Cardiac muscle cell (in vitro differentiated cells and primary cell): ENCODE results near the gene WDR70. TPM values are rescaled to one million over a fixed set of nuclear protein-coding genes. Genes with fewer than 3 reads are reported as not detected.
A peak's percentile ranks its signal among the peaks of the same experiment; 100 is the strongest.
"Not testable (repeated sequence)": the region's sequence is repeated elsewhere in the genome, so short reads cannot be mapped to it uniquely, and the experiment has no call there.

Experiments used
- DNase-seq, 2 donors: peaks; one replicate each; pipeline versions ENCODE4 v3.0.0 to v3.0.0-alpha.2; 2010 to 2017; ENCODE audit warnings: low read depth in 1 of 2, low spot score in 1 of 2
- H3K27ac ChIP-seq: fragments of 200-600 bp; sonication (generic); 2 replicates; pipeline ENCODE4 v1.5.1; 2016
- H3K27me3 ChIP-seq: fragments of 200-600 bp; sonication (generic); 2 replicates; pipeline ENCODE4 v1.6.0; 2016; ENCODE audit warnings: control low read depth
- H3K36me3 ChIP-seq: fragments of 200-600 bp; sonication (generic); 2 replicates; pipeline ENCODE4 v1.5.1; 2016; ENCODE audit warnings: control low read depth
- H3K4me1 ChIP-seq: fragments of 200-600 bp; sonication (generic); 2 replicates; pipeline ENCODE4 v1.8.1; 2017; ENCODE audit warnings: low read depth, mild to moderate bottlenecking, mixed run types
- H3K4me3 ChIP-seq: fragments of 200-600 bp; sonication (generic); 2 replicates; pipeline ENCODE4 v1.5.1; 2016; ENCODE audit warnings: mild to moderate bottlenecking
- H3K9me3 ChIP-seq: fragments of 200-600 bp; sonication (generic); 2 replicates; pipeline ENCODE4 v1.5.1; 2017; ENCODE audit warnings: low read depth, mild to moderate bottlenecking, control low read depth
- polyA plus RNA-seq: library from polyadenylated mRNA; unstranded; fragments of >200 nt; fragmentation: Nextera tagmentation; extraction: Ambion mirVana; gene quantifications from 2 replicates; pipeline ENCODE4 v1.2.1, GENCODE V29; 2016
- total RNA-seq: library from RNA; depleted of rRNA; stranded (reverse); fragments of >200 nt; gene quantifications from 2 replicates; pipeline ENCODE4 v1.2.3, GENCODE V29; 2016
- TF ChIP-seq, protein P1 (sequence below): IDR thresholded peaks from 2 replicates; pipeline ENCODE4 v1.5.1; 2012; ENCODE audit warnings: low read depth, mild to moderate bottlenecking, low read length

Gene WDR70
- 18.2 and 22.7 TPM in 2 replicates for total RNA-seq
- polyA plus RNA-seq = 21.8 and 40.8 TPM in 2 replicates

DNA sequence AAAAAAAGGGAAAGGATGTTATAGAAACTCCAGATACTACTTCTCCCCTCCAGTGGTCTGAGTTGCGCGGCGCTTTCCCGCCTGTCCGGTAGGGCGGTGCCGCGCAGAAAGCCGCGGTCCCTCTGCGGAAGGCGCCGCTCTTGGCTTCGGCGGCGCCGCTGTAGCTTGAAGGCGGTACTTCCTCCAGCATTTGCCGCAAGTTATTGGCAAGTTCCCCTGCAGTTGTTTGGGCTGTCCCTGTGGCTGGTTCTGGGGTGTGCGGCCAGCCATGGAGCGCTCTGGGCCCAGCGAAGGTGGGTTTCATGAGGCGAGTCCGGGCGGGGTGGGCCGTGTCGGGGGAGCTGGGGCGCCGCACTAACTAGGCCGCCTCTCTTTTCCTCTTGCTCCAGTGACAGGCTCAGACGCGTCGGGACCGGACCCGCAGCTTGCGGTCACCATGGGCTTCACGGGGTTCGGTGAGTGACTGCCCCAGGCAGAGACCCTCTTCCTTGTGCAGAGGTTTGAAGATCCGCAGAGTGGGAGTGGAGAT is at the start of gene WDR70:
WDR70 (plus strand) TSS at position 219 of the 529 bp plus-strand sequence; CDS start at position 269, 50 bp downstream.
- peak within 1 kb of the TSS; percentile 46 for H3K27ac ChIP-seq
- peak; percentile 92 to 95 for DNase-seq
- not testable (repeated sequence) for H3K27me3 ChIP-seq, H3K4me1 ChIP-seq, H3K9me3 ChIP-seq
- TF ChIP-seq, protein P1, sequence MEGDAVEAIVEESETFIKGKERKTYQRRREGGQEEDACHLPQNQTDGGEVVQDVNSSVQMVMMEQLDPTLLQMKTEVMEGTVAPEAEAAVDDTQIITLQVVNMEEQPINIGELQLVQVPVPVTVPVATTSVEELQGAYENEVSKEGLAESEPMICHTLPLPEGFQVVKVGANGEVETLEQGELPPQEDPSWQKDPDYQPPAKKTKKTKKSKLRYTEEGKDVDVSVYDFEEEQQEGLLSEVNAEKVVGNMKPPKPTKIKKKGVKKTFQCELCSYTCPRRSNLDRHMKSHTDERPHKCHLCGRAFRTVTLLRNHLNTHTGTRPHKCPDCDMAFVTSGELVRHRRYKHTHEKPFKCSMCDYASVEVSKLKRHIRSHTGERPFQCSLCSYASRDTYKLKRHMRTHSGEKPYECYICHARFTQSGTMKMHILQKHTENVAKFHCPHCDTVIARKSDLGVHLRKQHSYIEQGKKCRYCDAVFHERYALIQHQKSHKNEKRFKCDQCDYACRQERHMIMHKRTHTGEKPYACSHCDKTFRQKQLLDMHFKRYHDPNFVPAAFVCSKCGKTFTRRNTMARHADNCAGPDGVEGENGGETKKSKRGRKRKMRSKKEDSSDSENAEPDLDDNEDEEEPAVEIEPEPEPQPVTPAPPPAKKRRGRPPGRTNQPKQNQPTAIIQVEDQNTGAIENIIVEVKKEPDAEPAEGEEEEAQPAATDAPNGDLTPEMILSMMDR = peak; percentile 54
- H3K4me3 ChIP-seq = peak within 1 kb of the TSS; percentile 64
- peaks cover 11% of the 10 kb centered on the region for H3K36me3 ChIP-seq

GRCh38 chr5:37334754-37335153 is 44.4 kb upstream of the WDR70 start:
- H3K4me3 ChIP-seq, DNase-seq: not testable (repeated sequence)

DNA sequence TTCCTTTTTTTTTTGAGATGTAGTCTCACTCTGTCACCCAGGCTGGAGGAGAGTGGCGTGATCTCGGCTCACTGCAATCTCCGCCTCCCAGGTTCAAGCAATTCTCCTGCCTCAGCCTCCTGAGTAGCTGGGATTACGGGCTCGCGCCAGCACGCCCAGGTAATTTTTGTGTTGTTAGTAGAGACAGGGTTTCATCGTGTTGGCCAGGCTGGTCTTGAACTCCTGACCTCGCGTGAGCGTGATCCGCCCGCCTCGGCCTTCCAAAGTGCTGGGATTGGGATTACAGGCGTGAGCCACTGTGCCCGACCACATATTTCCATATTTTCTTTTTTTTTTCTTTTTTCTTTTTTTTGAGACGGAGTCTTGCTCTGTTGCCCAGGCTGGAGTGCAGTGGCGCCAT is 36.4 kb upstream of the WDR70 start:
- not testable (repeated sequence) for H3K27me3 ChIP-seq, DNase-seq, H3K9me3 ChIP-seq, H3K4me1 ChIP-seq, H3K4me3 ChIP-seq, H3K27ac ChIP-seq
- peaks cover 45% of the 10 kb centered on the region for H3K36me3 ChIP-seq

More at GRCh38 chr5:37334754-37335153, 44.4 kb upstream of the WDR70 start:
- H3K9me3 ChIP-seq, H3K27ac ChIP-seq, H3K27me3 ChIP-seq, H3K4me1 ChIP-seq: not testable (repeated sequence)
- peaks cover 51% of the 10 kb centered on the region for H3K36me3 ChIP-seq

DNA sequence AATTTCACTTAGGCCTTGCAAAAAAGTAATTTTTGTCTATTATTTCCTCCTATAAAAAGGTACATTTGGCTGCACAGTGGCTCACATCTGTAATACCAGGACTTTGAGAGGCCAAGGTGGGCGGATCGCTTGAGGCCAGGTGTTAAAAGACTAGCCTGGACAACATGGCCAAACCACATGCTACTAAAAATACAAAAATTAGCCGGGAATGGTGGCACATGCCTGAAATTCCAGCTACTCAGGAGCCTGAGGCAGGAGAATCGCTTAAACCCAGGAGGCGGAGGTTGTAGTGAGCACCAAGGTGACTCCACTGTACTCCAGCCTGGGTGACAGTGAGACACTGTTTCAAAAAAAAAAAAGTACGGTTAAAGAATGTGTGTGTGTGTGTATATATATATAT is 24.0 kb upstream of the WDR70 start:
- H3K4me3 ChIP-seq = no peak overlapping the region
- no peaks in the 10 kb centered on the region for H3K9me3 ChIP-seq
- DNase-seq = no peak
- no peaks in the 10 kb centered on the region for H3K27me3 ChIP-seq
- no peak overlapping the region for H3K27ac ChIP-seq
- peaks cover 46% of the 10 kb centered on the region for H3K36me3 ChIP-seq
- TF ChIP-seq, protein P1 = no peak
- no peaks in the 10 kb centered on the region for H3K4me1 ChIP-seq

- TF ChIP-seq, protein P1 = no peak
- no peaks in the 10 kb centered on the region for H3K36me3 ChIP-seq
- no peak for DNase-seq
Observed at GRCh38 chr5:37370550-37370863, 8.6 kb upstream of the WDR70 start.

DNA sequence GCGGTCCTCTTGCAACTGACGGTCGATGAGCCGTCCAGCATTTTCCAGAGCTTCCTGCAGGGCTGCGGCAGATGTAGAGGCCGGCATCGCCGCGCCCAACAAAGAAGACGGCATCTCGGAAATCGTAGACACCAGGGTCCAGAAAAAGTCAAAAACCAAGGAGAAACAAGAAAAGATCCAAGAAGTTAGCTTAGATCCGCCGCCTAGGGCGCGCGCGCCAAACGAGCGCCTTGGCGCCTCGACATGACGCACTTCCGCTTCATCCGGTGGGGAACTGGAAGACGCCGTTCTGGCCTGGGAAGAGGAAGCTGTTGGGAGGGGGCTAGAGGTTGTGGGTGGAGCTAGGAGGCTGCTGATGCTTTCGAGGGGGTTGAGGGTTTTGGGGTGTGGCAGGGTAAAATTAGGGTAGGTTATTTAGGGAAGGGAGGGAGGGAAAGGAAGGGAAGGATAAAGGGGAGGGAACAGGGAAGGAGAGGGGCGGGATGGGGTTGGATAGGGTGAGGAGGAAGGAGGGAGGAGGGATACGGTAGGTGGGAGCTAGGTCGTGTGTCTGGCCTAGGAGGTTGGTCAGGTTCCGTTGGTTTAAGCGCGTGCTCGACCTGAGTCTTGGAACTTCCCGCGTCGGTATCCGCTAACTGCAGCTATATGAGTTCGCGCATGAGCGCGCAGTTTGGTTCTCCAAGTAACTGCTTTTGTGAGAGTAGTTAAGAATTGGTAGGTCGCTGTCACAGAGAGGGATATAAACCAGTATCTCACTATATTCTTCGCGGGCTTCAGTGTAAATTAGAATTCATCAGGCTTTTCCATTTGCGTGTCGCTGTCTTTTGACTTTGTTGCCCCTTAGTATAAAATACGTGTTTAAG is 8.0 kb upstream of the WDR70 start, which contains the start of gene NUP155:
NUP155 (minus strand) TSS at position 243 of the 863 bp plus-strand sequence; CDS start at position 114, 129 bp downstream.
- Histone ChIP-seq H3K36me3 (no peaks in the 10 kb centered on the region), H3K9me3 (no peaks in the 10 kb centered on the region), H3K27ac (peak within 1 kb of the TSS; percentile 72), H3K4me1 (peaks cover 11% of the 10 kb centered on the region), H3K27me3 (no peaks in the 10 kb centered on the region), H3K4me3 (peak within 1 kb of the TSS; percentile 96)
- peak; percentile 97 to 98 for DNase-seq
- TF ChIP-seq, protein P1 = no peak

More at GRCh38 chr5:37370550-37370863, 8.6 kb upstream of the WDR70 start:
- Histone ChIP-seq H3K27me3 (no peaks in the 10 kb centered on the region), H3K9me3 (no peaks in the 10 kb centered on the region), H3K4me1 (peaks cover 11% of the 10 kb centered on the region), H3K4me3 (peak overlapping the region; percentile 96), H3K27ac (peak overlapping the region; percentile 72)
